ENCODE data around the gene PHETA1. TPM values are rescaled to one million over a fixed set of nuclear protein-coding genes. Genes with fewer than 3 reads are reported as not detected.
A peak's percentile ranks its signal among the peaks of the same experiment; 100 is the strongest.
"Not testable (repeated sequence)": the region's sequence is repeated elsewhere in the genome, so short reads cannot be mapped to it uniquely, and the experiment has no call there.

PHETA1 gene
- total RNA-seq, 1 donor from 2014 or later: 8.2 TPM

DNA sequence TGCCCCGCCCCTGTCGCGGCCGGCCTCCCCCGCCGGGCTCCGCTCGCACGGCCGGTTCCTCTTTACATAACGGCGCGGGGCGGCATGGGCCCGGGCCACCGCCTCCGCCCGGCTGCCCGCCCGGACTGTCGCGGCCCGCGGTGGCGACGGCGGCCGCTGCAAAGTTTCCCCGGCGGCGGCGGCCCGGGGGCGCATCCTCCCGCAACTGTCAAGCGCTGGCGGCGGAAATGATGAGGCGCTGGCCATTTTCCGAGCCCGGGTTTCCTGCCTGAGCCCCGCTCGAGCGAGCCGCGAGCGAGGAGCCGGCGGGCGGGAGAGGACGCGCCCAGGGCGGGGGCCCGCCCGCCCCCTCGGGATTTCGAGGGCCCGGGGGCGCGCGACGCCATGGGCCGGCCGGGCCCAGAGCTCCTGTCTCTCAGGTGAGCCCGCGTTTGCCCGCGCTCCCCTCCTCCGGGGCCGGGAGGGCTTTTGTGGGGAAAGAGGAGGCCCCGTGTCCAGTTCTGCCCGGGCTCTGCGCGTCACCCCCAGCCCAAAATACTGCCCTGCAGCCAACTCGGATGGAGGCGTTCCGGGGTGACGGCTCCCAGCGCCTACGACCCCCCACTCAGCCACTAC lies 37.1 kb upstream of the PHETA1 start, which contains the start of gene SH2B3:
Gene SH2B3, plus strand, starts transcription at position 65 of the 615 bp plus-strand sequence. CDS start 12,223 bp downstream, outside the sequence.
- DNase-seq (ENCODE audit: low spot score in 2 of 2) (no peak), FAIRE-seq (no peak)

GRCh38 chr12:111405149-111405858 lies 36.4 kb upstream of the PHETA1 start:
- no peak for FAIRE-seq

GRCh38 chr12:111404362-111405148 lies 35.7 kb upstream of the PHETA1 start:
- FAIRE-seq: no peak
- no peak for DNase-seq (ENCODE audit: low spot score in 2 of 2)

More at GRCh38 chr12:111405149-111405858, 36.4 kb upstream of the PHETA1 start:
- peak; percentile 94 to 96 for DNase-seq (ENCODE audit: low spot score in 2 of 2)

DNA sequence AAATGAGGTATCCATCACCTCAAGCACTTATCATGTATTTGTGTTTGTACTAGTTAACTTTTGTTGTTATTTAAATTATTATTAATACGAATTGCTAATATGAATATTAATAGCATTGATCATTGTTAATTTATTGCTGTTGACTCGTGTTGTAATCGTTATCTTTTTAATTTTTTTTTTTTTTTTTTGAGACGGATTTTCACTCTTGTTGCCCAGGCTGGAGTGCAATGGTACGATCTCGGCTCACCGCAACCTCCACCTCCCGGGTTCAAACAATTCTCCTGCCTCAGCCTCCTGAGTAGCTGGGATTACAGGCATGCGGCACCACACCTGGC lies 33.6 kb upstream of the PHETA1 start:
- not testable (repeated sequence) for FAIRE-seq; DNase-seq (ENCODE audit: low spot score in 2 of 2)

DNA sequence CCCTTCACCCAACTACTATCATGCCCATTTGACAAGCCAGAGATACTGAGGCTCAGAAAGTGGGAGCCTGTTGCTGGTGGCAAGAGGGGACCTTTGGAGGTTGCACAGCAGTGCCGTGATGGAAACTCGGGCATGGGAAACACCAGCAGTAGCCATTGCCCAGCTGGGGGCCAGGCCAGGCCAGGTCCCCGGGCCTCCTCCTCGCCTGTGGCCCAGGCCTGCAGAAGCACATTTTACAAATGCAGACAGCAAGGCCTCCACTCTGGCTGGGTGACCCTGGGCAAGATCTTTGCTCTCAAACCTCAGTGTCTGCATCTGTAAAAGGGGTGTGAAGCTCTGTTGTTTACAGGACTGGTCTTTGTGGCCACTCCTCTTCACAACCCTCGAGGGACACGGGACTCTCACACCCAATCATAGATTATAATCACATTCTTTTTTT lies 32.3 kb upstream of the PHETA1 start:
- no peak for DNase-seq (ENCODE audit: low spot score in 2 of 2)
- FAIRE-seq: no peak

DNA sequence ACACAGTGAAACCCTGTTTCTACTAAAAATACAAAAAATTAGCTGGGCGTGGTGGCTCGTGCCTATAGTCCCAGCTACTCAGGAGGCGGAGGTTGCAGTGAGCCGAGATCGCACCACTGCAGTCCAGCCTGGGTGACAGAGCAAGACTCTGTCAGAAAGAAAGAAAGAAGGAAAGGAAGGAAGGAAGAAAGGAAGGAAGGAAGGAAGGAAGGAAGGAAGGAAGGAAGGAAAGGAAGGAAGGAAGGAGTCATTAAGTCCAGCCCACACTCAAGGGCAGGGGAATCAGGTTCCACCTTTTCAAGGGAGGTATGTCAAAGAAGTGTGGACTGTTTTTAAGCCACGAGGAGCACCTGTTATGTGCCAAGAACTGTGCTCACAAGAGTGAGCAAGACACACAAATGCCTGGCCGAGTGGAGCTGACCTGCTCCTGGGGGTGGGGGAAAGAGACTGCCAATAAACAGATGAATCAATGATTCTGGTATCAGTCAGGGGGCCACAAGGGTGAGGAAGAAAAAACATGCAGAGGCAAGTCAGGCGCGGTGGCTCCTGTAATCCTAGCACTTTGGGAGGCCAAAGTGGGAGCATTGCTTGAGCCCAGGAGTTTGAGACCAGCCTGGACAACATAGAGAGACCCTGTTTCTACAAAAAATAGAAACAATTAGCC lies 31.0 kb upstream of the PHETA1 start:
- DNase-seq (ENCODE audit: low spot score in 2 of 2); FAIRE-seq: not testable (repeated sequence)

GRCh38 chr12:111398530-111398929 lies 29.6 kb upstream of the PHETA1 start:
- DNase-seq (ENCODE audit: low spot score in 2 of 2): no peak
- FAIRE-seq: no peak

- DNase-seq (ENCODE audit: low spot score in 2 of 2) (peak; percentile 81 to 89), FAIRE-seq (no peak)
Measured at GRCh38 chr12:111396726-111397445, 28.0 kb upstream of the PHETA1 start.

DNA sequence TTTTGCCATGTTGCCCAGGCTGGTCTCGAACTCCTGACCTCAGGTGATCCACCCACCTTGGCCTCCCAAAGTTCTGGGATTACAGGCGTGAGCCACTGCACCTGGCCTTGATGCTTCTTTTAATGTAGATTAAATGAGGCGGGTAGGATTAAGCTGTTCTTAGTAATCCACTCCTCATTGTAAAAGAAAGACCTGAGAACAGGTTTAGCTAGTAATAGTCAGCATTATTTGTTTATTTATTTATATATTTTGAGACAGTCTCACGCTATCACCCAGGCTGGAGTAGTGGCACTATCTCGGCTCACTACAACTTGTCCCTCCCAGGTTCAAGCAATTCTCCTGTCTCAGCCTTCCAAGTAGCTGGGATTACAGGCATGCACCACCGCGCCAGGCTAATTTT lies 27.4 kb upstream of the PHETA1 start:
- DNase-seq (ENCODE audit: low spot score in 2 of 2); FAIRE-seq: not testable (repeated sequence)

- FAIRE-seq: no peak
- no peak for DNase-seq (ENCODE audit: low spot score in 2 of 2)
Measured at GRCh38 chr12:111395336-111396187, 26.7 kb upstream of the PHETA1 start.

- no peak for FAIRE-seq
- DNase-seq (ENCODE audit: low spot score in 2 of 2): no peak
Measured at GRCh38 chr12:111394480-111394879, 25.6 kb upstream of the PHETA1 start.

- DNase-seq (ENCODE audit: low spot score in 2 of 2): no peak
- no peak for FAIRE-seq
Measured at GRCh38 chr12:111393700-111394300, 24.9 kb upstream of the PHETA1 start.

DNA sequence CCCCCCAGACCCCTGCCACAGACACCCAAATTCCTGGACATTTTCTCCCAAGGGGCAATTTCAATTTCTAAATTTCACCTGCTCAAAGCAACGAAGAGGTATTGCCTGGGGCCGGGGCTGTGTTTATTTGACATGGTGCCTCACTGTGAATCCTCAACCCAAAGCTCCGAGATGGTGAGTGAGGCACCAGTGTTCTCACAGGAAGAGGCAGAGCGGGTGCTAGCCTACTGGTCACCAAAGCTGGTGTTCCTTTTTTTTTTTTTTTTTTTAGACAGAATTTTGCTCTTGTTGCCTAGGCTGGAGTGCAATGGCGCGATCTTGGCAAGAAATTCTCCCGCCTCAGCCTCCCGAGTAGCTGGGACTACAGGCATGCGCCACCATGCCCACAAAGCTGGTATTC lies 22.0 kb upstream of the PHETA1 start:
- DNase-seq (ENCODE audit: low spot score in 2 of 2): no peak
- FAIRE-seq: no peak

DNA sequence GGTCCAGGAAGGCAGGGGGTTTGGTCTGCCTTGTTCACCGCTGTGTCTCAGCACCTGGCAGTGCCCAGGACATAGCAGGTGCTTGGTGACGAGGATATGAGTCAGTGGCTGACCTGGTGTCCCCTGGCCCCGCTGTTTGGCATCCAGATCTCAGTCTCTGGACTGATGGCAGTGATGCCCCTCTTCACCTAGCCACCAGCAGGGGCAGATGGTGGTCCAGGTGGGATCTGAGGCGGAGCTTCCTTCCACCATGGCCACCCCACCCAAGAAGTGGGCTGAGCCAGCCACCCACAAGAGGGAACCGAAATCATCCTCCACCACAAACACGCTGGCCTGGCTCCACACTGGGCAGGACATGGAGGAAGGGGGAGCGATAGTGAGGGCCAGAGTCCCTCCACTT lies 20.7 kb upstream of the PHETA1 start:
- FAIRE-seq (no peak), DNase-seq (ENCODE audit: low spot score in 2 of 2) (no peak)

- DNase-seq (ENCODE audit: low spot score in 2 of 2): no peak
- no peak for FAIRE-seq
Measured at GRCh38 chr12:111387747-111388323, 18.9 kb upstream of the PHETA1 start.

DNA sequence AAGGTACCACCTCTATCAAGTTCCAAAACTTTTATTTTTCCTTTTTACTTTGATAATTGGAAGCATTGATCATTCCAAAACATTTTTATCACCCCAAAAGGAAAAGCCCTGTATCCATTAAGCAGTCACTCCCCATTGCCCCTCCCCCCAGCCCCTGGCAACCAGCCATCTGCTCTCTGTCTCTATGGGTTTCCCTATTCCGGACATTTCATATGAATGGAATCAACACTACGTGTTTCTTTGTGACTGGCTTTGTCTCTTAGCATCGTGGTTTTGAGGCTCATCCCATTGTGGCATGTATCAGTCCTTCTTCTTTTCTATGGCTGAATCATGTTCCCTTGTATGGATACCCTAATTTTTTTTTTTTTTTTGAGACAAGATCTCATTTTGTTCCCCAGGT lies 18.0 kb upstream of the PHETA1 start:
- DNase-seq (ENCODE audit: low spot score in 2 of 2): no peak
- FAIRE-seq: no peak

DNA sequence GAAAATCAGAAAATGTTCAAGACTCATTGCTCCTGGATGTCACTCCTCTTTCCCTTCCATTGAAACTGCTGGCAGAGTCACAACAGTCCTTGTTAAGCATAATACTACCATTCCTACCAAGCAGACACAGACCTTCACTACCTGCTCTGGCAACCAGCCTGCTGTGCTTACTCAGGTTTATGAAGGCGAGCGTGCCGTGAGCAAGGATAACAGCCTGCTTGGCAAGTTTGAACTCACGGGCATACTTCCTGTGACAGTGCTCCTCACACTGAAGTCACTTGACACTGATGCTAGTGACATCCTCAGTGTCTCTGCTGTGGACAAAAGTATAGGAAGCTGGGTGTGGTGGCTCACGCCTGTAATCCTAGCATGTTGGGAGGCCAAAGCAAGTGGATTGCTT lies 15.7 kb upstream of the PHETA1 start:
- DNase-seq (ENCODE audit: low spot score in 2 of 2): no peak
- no peak for FAIRE-seq

GRCh38 chr12:111379942-111380554 lies 11.2 kb upstream of the PHETA1 start:
- no peak for DNase-seq (ENCODE audit: low spot score in 2 of 2)
- no peak for FAIRE-seq

All from frontal cortex (tissue), 4 donors.